Prostate gland (tissue), 2 donors: Measurements from ENCODE around the gene MCM3AP.

Experiments
- POLR2A ChIP-seq: fragments of 450-650 bp; IDR thresholded peaks from one replicate; pipeline ENCODE4 v1.6.1; 2016; ENCODE audit warnings: antibody characterized with exemption, mild to moderate bottlenecking
- TF ChIP-seq, protein P1 (sequence below), 4 experiments: fragments of 200-600 bp in 2 of 4; fragments of 450-650 bp in 2 of 4; sonication (generic) in 2 of 4; IDR thresholded peaks; 1 replicate in 3 of 4; 2 replicates in 1 of 4; pipeline ENCODE4 v1.5.1; 2016 to 2019; ENCODE audit warnings: antibody characterized with exemption in 4 of 4, mild to moderate bottlenecking in 2 of 4, moderate library complexity in 2 of 4

DNA sequence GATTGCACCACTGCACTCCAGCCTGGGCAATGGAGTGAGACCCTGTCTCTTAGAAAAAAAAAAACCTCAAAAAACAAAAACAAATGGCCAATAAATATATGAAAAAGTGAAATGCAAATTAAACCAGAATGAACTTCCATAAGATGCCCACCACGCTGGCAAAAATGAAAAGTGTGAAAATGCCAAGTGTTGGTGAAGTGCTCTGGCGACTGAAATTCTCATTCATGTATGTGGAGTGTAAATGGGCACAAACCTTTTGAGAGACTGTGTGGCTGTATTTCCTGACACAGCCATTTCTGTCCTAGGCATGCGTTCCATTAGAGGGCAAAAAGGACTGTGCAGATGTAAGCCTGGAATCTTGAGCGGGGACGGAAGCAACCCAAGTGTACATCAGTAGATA is 19.0 kb upstream of the MCM3AP start:
- no peak for TF ChIP-seq POLR2A
- TF ChIP-seq, protein P1, sequence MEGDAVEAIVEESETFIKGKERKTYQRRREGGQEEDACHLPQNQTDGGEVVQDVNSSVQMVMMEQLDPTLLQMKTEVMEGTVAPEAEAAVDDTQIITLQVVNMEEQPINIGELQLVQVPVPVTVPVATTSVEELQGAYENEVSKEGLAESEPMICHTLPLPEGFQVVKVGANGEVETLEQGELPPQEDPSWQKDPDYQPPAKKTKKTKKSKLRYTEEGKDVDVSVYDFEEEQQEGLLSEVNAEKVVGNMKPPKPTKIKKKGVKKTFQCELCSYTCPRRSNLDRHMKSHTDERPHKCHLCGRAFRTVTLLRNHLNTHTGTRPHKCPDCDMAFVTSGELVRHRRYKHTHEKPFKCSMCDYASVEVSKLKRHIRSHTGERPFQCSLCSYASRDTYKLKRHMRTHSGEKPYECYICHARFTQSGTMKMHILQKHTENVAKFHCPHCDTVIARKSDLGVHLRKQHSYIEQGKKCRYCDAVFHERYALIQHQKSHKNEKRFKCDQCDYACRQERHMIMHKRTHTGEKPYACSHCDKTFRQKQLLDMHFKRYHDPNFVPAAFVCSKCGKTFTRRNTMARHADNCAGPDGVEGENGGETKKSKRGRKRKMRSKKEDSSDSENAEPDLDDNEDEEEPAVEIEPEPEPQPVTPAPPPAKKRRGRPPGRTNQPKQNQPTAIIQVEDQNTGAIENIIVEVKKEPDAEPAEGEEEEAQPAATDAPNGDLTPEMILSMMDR (IDR thresholded peaks at IDR 0.05), result no peak
